Endothelial cell of umbilical vein (primary cell): ENCODE measurements around the gene CHST8. TPM values are rescaled to one million over a fixed set of nuclear protein-coding genes. Genes with fewer than 3 reads are reported as not detected.

Experiments used
- BruUV-seq: library from RNA; stranded (reverse); fragments of 400-500 nt; replicated peaks from 2 replicates; lab custom pipeline; 2021; lab: Mats Ljungman, UMichigan
- CTCF ChIA-PET: fragments of 300-600, 350-600 bp; sonication (Branson Sonifier 250); formaldehyde crosslinking; loops from one replicate; lab custom pipeline; 2021; ENCODE audit warnings: antibody characterized with exemption, inconsistent platforms; lab: Charles Lee
- POLR2A ChIA-PET: fragments of 300-600, 350-600 bp; sonication (Branson Sonifier 250); formaldehyde crosslinking; loops from one replicate; lab custom pipeline; 2021; ENCODE audit warnings: antibody characterized with exemption, inconsistent platforms; lab: Charles Lee
- DNase-seq: peaks from one replicate; pipeline ENCODE4 v3.0.0-alpha.2; 2011; ENCODE audit warnings: low read depth, low spot score
- FAIRE-seq: peaks from 2 replicates; lab custom pipeline; 2011; peaks lifted over from hg19 to GRCh38; lab: Jason Lieb, UNC
- H2AFZ ChIP-seq: 2 replicates; pipeline ENCODE4 v1.6.0; 2012; ENCODE audit warnings: low read depth, low read length, control low read depth, inconsistent platforms
- H3K27ac ChIP-seq: 2 replicates; pipeline ENCODE4 v1.5.1; 2011; ENCODE audit warnings: low read depth, mild to moderate bottlenecking, control low read depth, low read length, moderate library complexity; ENCODE audit not compliant: insufficient read depth
- H3K27me3 ChIP-seq, 2 experiments: 2 replicates each; pipeline versions ENCODE4 v1.6.0 to v1.6.1; 2011; ENCODE audit warnings: low read length in 2 of 2, mixed read lengths in 1 of 2; ENCODE audit not compliant: control insufficient read depth in 2 of 2, insufficient read depth in 2 of 2
- H3K36me3 ChIP-seq, 2 experiments: 2 replicates in 1 of 2; 3 replicates in 1 of 2; pipeline ENCODE4 v1.5.1; 2011; ENCODE audit warnings: low read length in 2 of 2, mild to moderate bottlenecking in 1 of 2, moderate library complexity in 1 of 2; ENCODE audit not compliant: control insufficient read depth in 2 of 2, insufficient read depth in 2 of 2; ENCODE audit errors: extremely low read depth in 1 of 2
- H3K4me1 ChIP-seq: 3 replicates; pipeline ENCODE4 v1.5.1; 2011; ENCODE audit warnings: mild to moderate bottlenecking, low read length; ENCODE audit not compliant: control insufficient read depth, insufficient read depth; ENCODE audit errors: extremely low read depth
- H3K4me2 ChIP-seq: 2 replicates; pipeline ENCODE4 v1.6.1; 2011; ENCODE audit warnings: low read length, control low read depth, mixed read lengths; ENCODE audit not compliant: insufficient read depth
- H3K4me3 ChIP-seq, 3 experiments: fragments of 200-600 bp in 1 of 3; sonication (generic), shearing (Covaris generic) in 1 of 3; replicated peaks in 1 of 3; 2 replicates each; pipeline ENCODE4 v1.5.1; 2011 to 2016; ENCODE audit warnings: control low read depth in 3 of 3, low read length in 3 of 3, mild to moderate bottlenecking in 2 of 3, inconsistent platforms in 1 of 3, low read depth in 1 of 3, moderate library complexity in 1 of 3; ENCODE audit not compliant: insufficient read depth in 1 of 3
- H3K79me2 ChIP-seq: 2 replicates; pipeline ENCODE4 v1.6.0; 2012; ENCODE audit warnings: low read length, inconsistent platforms; ENCODE audit not compliant: control insufficient read depth, insufficient read depth
- H3K9ac ChIP-seq: replicated peaks from 2 replicates; pipeline ENCODE3; 2011; ENCODE audit warnings: low read length, control low read depth; ENCODE audit not compliant: insufficient read depth; ENCODE audit errors: extremely low read depth
- H3K9me1 ChIP-seq: replicated peaks from 3 replicates; pipeline ENCODE4 v1.6.0; 2011; ENCODE audit warnings: mild to moderate bottlenecking, low read length; ENCODE audit not compliant: control insufficient read depth, insufficient read depth; ENCODE audit errors: extremely low read depth
- H3K9me3 ChIP-seq: replicated peaks from 2 replicates; pipeline ENCODE4 v1.5.1; 2012; ENCODE audit warnings: low read length, inconsistent platforms; ENCODE audit not compliant: control insufficient read depth, insufficient read depth
- H4K20me1 ChIP-seq: replicated peaks from 2 replicates; pipeline ENCODE3; 2011; ENCODE audit warnings: mild to moderate bottlenecking, low read length; ENCODE audit not compliant: control insufficient read depth, insufficient read depth; ENCODE audit errors: extremely low read depth
- EZH2 ChIP-seq: IDR thresholded peaks from 2 replicates; pipeline ENCODE4 v1.6.1; 2012; ENCODE audit warnings: borderline replicate concordance, low read depth, mild to moderate bottlenecking, moderate library complexity, low read length, inconsistent platforms; ENCODE audit not compliant: severe bottlenecking
- FOS ChIP-seq: IDR thresholded peaks from 2 replicates; pipeline ENCODE4 v1.6.1; 2011; ENCODE audit warnings: mild to moderate bottlenecking, low read length, moderate library complexity, borderline replicate concordance; ENCODE audit not compliant: insufficient read depth
- GATA2 ChIP-seq: IDR thresholded peaks from 2 replicates; pipeline ENCODE4 v1.7.0; 2011; ENCODE audit warnings: low read depth, mild to moderate bottlenecking, moderate library complexity, mixed read lengths, low read length; ENCODE audit not compliant: insufficient read length, insufficient read depth
- JUN ChIP-seq: IDR thresholded peaks from 2 replicates; pipeline ENCODE4 v1.6.1; 2011; ENCODE audit warnings: borderline replicate concordance, low read depth; ENCODE audit not compliant: insufficient read length, insufficient read depth
- MYC ChIP-seq: IDR thresholded peaks from one replicate; pipeline ENCODE4 v1.6.1; 2011; ENCODE audit warnings: mild to moderate bottlenecking, low read depth, low read length
- POLR2A ChIP-seq: IDR thresholded peaks from 2 replicates; pipeline ENCODE4 v1.6.1; 2012; ENCODE audit warnings: low read depth, mild to moderate bottlenecking, control low read depth, low read length
- POLR2AphosphoS5 ChIP-seq: IDR thresholded peaks from 2 replicates; pipeline ENCODE4 v1.6.1; 2012; ENCODE audit warnings: low read depth, mild to moderate bottlenecking, control low read depth, low read length, moderate library complexity; ENCODE audit not compliant: insufficient read depth
- dilution Hi-C: fragments of 300-500 bp; cut with MboI; formaldehyde crosslinking; loops from one replicate; pipeline ENCODE4 v1.15.0; 2019; ENCODE audit warnings: low sequenced_read_pairs; ENCODE audit not compliant: extremely low pct_ligation_motif_present
- intact Hi-C: fragments of 100-400 bp; cut with micrococcal nuclease; formaldehyde crosslinking; loops from one replicate; pipeline ENCODE4 v1.10.0; 2022
- polyA plus RNA-seq, 4 experiments: library from polyadenylated mRNA; depleted of rRNA in 3 of 4; stranded (reverse) in 3 of 4; unstranded in 1 of 4; fragments of >200 nt; gene quantifications; 2 replicates each; pipeline versions ENCODE4 v1.2.1 to v1.2.3, GENCODE V29; 2011 to 2012; ENCODE audit warnings: missing spikeins in 1 of 4
- total RNA-seq: library from RNA; stranded (reverse); gene quantifications from 2 replicates; pipeline ENCODE4 v1.2.3, GENCODE V29; 2021
- TF ChIP-seq, protein P1 (sequence below), 2 donors: IDR thresholded peaks; 1 replicate in 1 of 2; 2 replicates in 1 of 2; pipeline ENCODE4 v1.5.1; 2011; ENCODE audit warnings: low read length in 2 of 2, mild to moderate bottlenecking in 2 of 2, moderate library complexity in 2 of 2, control low read depth in 1 of 2, inconsistent platforms in 1 of 2, low read depth in 1 of 2; ENCODE audit not compliant: insufficient read depth in 1 of 2; ENCODE audit errors: extremely low read depth in 1 of 2
- TF ChIP-seq, protein P2 (sequence below): IDR thresholded peaks from 2 replicates; pipeline ENCODE4 v1.6.1; 2011; ENCODE audit not compliant: insufficient read depth, insufficient read length

Gene CHST8
- total and polyA plus RNA-seq, 2 donors (not counting 3 experiments of a cell fraction or from before 2014, with no cell fraction given), result not detected

DNA sequence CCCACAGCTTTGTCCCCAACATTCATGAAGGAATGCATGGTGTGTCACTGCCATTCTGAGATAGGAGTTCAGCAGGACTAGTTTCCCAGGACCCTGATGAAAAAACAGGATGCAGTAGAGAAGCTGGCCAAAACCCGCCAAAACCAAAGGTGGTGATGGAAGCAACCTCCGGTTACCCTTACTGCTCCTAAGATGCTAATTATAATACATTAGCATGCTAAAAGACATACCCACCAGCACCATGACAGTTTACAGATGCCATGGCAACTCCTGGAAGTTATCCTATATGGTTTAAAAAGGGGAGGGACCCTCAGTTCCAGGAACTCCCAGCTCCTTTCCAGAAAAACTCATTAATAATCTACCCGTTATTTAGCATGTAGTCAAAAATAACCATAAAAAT lies 115.0 kb downstream of the CHST8 start:
- intact Hi-C loops, result no loop called here
- no peak overlapping the region for H2AFZ ChIP-seq
- no peak overlapping the region for H3K4me2 ChIP-seq
- no peak overlapping the region for H3K27ac ChIP-seq
- H4K20me1 ChIP-seq, result no peaks in the 10 kb centered on the region
- no peaks in the 10 kb centered on the region for H3K4me1 ChIP-seq
- TF ChIP-seq MYC, result no peak
- TF ChIP-seq GATA2, result no peak
- no peak for TF ChIP-seq FOS
- TF ChIP-seq, protein P1, sequence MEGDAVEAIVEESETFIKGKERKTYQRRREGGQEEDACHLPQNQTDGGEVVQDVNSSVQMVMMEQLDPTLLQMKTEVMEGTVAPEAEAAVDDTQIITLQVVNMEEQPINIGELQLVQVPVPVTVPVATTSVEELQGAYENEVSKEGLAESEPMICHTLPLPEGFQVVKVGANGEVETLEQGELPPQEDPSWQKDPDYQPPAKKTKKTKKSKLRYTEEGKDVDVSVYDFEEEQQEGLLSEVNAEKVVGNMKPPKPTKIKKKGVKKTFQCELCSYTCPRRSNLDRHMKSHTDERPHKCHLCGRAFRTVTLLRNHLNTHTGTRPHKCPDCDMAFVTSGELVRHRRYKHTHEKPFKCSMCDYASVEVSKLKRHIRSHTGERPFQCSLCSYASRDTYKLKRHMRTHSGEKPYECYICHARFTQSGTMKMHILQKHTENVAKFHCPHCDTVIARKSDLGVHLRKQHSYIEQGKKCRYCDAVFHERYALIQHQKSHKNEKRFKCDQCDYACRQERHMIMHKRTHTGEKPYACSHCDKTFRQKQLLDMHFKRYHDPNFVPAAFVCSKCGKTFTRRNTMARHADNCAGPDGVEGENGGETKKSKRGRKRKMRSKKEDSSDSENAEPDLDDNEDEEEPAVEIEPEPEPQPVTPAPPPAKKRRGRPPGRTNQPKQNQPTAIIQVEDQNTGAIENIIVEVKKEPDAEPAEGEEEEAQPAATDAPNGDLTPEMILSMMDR (IDR thresholded peaks at IDR 0.05; ENCODE audit: extremely low read depth in 1 of 2, insufficient read depth in 1 of 2, low read depth in 1 of 2, low read length in 2 of 2), result no peak
- TF ChIP-seq, protein P2, sequence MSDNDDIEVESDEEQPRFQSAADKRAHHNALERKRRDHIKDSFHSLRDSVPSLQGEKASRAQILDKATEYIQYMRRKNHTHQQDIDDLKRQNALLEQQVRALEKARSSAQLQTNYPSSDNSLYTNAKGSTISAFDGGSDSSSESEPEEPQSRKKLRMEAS, result no peak
- TF ChIP-seq POLR2A, result no peak
- TF ChIP-seq EZH2, result no peak
- TF ChIP-seq JUN, result no peak
- TF ChIP-seq POLR2AphosphoS5, result no peak
- H3K9ac ChIP-seq, result no peak overlapping the region
- FAIRE-seq (no peak), DNase-seq (no peak)
- H3K9me3 ChIP-seq, result no peaks in the 10 kb centered on the region
- H3K79me2 ChIP-seq, result no peaks in the 10 kb centered on the region
- no peak overlapping the region for H3K4me3 ChIP-seq
- ChIA-PET CTCF (no interaction called here), POLR2A (no interaction called here)
- H3K36me3 ChIP-seq, result no peaks in the 10 kb centered on the region
- H3K27me3 ChIP-seq, result no peaks in the 10 kb centered on the region
- no TSS peak for BruUV-seq
- dilution Hi-C loops, result no loop called here
- H3K9me1 ChIP-seq, result no peaks in the 10 kb centered on the region
